HL-60 (cell line): Measurements from ENCODE around the gene ZFAND3.

ENCODE experiments used
- DNase-seq, 2 experiments: peaks; one replicate each; pipeline ENCODE4 v3.0.0-alpha.2; 2010 to 2020; ENCODE audit warnings: low read depth in 1 of 2, low spot score in 1 of 2
- H3K27ac ChIP-seq: fragments of 250-450 bp; sonication (Bioruptor Pico); replicated peaks from 2 replicates; pipeline ENCODE4 v1.5.1; 2020; ENCODE audit warnings: mild to moderate bottlenecking, moderate library complexity
- H3K27me3 ChIP-seq: fragments of 250-450 bp; sonication (Bioruptor Pico); 2 replicates; pipeline ENCODE4 v1.5.1; 2021; ENCODE audit warnings: mild to moderate bottlenecking, moderate library complexity; ENCODE audit not compliant: insufficient read depth, poor library complexity, severe bottlenecking
- H3K4me3 ChIP-seq: replicated peaks from 2 replicates; pipeline ENCODE4 v1.5.1; 2011; ENCODE audit warnings: mild to moderate bottlenecking, control low read depth, low read length; ENCODE audit not compliant: insufficient read depth
- CTCF ChIP-seq: IDR thresholded peaks from one replicate; pipeline ENCODE4 v1.5.1; 2011; ENCODE audit warnings: low read length, control low read depth, inconsistent platforms; ENCODE audit not compliant: insufficient read depth
- GABPA ChIP-seq: IDR thresholded peaks from 2 replicates; pipeline ENCODE4 v1.6.1; 2012; ENCODE audit warnings: low read depth
- POLR2AphosphoS5 ChIP-seq: IDR thresholded peaks from 2 replicates; pipeline ENCODE4 v1.6.1; 2012; ENCODE audit warnings: low read depth
- SPI1 ChIP-seq: IDR thresholded peaks from 2 replicates; pipeline ENCODE4 v1.6.1; 2012; ENCODE audit warnings: low read depth, mild to moderate bottlenecking, borderline replicate concordance
- TF ChIP-seq, protein P1 (sequence below): IDR thresholded peaks from 2 replicates; pipeline ENCODE4 v1.6.1; 2012; ENCODE audit warnings: low read depth; ENCODE audit not compliant: insufficient replicate concordance

ZFAND3 gene

GRCh38 chr6:37875561-37876309, 56.2 kb downstream of the ZFAND3 start:
- TF ChIP-seq POLR2AphosphoS5: no peak
- no peak for TF ChIP-seq CTCF
- TF ChIP-seq, protein P1, sequence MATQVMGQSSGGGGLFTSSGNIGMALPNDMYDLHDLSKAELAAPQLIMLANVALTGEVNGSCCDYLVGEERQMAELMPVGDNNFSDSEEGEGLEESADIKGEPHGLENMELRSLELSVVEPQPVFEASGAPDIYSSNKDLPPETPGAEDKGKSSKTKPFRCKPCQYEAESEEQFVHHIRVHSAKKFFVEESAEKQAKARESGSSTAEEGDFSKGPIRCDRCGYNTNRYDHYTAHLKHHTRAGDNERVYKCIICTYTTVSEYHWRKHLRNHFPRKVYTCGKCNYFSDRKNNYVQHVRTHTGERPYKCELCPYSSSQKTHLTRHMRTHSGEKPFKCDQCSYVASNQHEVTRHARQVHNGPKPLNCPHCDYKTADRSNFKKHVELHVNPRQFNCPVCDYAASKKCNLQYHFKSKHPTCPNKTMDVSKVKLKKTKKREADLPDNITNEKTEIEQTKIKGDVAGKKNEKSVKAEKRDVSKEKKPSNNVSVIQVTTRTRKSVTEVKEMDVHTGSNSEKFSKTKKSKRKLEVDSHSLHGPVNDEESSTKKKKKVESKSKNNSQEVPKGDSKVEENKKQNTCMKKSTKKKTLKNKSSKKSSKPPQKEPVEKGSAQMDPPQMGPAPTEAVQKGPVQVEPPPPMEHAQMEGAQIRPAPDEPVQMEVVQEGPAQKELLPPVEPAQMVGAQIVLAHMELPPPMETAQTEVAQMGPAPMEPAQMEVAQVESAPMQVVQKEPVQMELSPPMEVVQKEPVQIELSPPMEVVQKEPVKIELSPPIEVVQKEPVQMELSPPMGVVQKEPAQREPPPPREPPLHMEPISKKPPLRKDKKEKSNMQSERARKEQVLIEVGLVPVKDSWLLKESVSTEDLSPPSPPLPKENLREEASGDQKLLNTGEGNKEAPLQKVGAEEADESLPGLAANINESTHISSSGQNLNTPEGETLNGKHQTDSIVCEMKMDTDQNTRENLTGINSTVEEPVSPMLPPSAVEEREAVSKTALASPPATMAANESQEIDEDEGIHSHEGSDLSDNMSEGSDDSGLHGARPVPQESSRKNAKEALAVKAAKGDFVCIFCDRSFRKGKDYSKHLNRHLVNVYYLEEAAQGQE: no peak
- no peak for DNase-seq
- no peak overlapping the region for H3K4me3 ChIP-seq
- no peaks in the 10 kb centered on the region for H3K27me3 ChIP-seq
- H3K27ac ChIP-seq: no peak overlapping the region

- Histone ChIP-seq H3K27ac (no peak overlapping the region), H3K4me3 (no peak overlapping the region), H3K27me3 (no peaks in the 10 kb centered on the region)
- no peak for TF ChIP-seq SPI1
- TF ChIP-seq CTCF: no peak
- TF ChIP-seq, protein P1: no peak
- no peak for TF ChIP-seq POLR2AphosphoS5
- no peak for TF ChIP-seq GABPA
- no peak for DNase-seq
Observed at GRCh38 chr6:37876843-37877242, 57.3 kb downstream of the ZFAND3 start.

DNA sequence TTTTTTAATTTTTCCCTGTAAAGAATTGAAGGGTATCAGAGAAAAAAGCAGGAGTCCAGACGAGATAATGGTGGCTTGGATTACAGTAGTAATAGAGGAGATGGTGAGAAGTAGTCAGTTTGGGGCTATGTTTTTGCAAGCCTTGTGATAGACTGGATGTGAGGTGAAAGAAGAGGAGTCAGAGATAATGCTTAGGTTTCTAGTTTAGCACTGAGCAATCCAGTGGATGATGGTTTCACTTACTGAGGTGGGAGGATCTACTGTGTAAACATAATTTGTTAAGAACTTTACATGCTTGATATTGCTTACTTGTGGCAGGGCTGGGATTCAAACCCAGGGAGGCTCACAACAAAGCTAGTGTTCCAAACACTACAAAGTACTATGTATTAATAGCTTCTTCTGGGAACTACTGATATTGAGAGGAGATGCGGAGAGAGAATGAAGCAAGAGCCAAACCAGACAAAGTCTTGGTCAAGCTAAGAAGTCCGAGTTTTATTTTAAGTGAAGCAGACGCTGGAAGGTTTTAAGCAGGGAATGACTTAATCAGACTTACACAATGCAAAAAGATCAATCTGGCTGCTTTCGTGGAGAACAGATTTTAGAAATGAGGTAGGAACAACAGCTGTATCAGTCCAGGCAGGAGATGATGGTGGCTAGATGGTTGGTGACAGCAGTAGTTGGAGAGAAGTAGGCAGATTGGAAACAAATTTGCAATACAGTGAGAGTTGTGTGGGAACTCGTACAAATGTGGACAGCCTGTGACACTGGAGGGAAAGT, 58.0 kb downstream of the ZFAND3 start:
- TF ChIP-seq CTCF (no peak), SPI1 (no peak), GABPA (no peak), POLR2AphosphoS5 (no peak)
- TF ChIP-seq, protein P1: no peak
- Histone ChIP-seq H3K27ac (no peak overlapping the region), H3K27me3 (no peaks in the 10 kb centered on the region), H3K4me3 (no peak overlapping the region)
- DNase-seq: no peak
